Left ventricle myocardium inferior (tissue), 1 donor: ENCODE results near the gene ZNF628. TPM values are rescaled to one million over a fixed set of nuclear protein-coding genes. Genes with fewer than 3 reads are reported as not detected.

Source experiments
- DNase-seq: peaks from one replicate; pipeline ENCODE4 v3.0.0-alpha.2; 2020
- H3K27ac ChIP-seq: fragments of 200-600 bp; replicated peaks from 2 replicates; pipeline ENCODE4 v1.8.0; 2021
- H3K27me3 ChIP-seq: fragments of 200-600 bp; 2 replicates; pipeline ENCODE4 v1.8.0; 2021; ENCODE audit warnings: low read depth
- H3K36me3 ChIP-seq: fragments of 200-600 bp; 2 replicates; pipeline ENCODE4 v1.8.0; 2021
- H3K4me1 ChIP-seq: fragments of 200-600 bp; 2 replicates; pipeline ENCODE4 v1.8.0; 2021
- H3K4me3 ChIP-seq: fragments of 200-600 bp; 2 replicates; pipeline ENCODE4 v1.8.0; 2021; ENCODE audit warnings: mild to moderate bottlenecking, moderate library complexity
- H3K9me3 ChIP-seq: fragments of 200-600 bp; replicated peaks from 2 replicates; pipeline ENCODE4 v1.8.0; 2021
- intact Hi-C: fragments of 100-400 bp; cut with micrococcal nuclease; formaldehyde crosslinking; loops from one replicate; pipeline ENCODE4 v1.11.0; 2022
- total RNA-seq: library from RNA; stranded (reverse); fragmentation: NEBNext Ultra II Directional; extraction: Animal tissue kit (Norgen Biotek cat#: 25700); gene quantifications from one replicate; pipeline ENCODE4 v1.2.1, GENCODE V29; 2021
- TF ChIP-seq, protein P1 (sequence below): fragments of 200-600 bp; IDR thresholded peaks from 2 replicates; pipeline ENCODE4 v1.8.0; 2021; ENCODE audit warnings: antibody characterized with exemption, mild to moderate bottlenecking, borderline replicate concordance
- donor health status: DM: no; HTN: yes; CAD: no; lungs with severe emphysema.

ZNF628 gene
- total RNA-seq, 1 donor from 2014 or later = 5.4 TPM

DNA sequence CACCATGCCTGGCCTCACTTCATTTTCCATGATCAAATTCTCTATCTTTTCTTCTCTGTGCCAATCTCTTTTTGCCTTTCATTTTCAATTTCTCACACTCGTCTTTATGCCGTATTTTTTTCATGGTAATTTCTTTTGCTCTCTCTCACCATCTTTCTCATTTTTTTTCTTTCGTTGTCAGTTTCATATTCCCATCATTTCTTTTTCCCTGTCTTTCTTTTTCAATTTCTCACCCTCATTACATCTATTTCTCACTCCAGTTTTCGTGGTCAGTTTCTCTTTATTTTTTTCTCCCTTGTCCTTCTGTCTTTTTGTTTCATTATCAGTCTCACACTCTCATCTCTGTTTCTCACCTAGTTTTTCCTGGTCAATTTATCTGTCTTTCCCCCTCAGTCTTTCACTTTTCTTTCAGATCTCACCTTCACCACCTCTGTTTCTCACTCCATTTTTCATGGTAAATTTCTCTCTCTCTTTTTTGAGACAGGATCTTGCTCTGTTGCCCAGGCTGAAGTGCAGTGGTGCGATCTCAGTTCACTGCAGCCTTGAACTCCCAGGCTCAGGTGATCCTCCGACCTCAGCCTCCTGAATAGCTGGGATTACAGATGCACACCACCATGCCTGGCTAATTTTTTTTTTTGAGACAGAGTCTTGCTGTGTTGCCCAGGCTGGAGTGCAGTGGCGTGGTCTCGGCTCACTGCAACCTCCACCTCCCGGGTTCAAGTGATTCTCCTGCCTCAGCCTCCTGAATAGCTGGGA lies 26.0 kb downstream of the ZNF628 start:
- peaks cover 17% of the 10 kb centered on the region for H3K36me3 ChIP-seq
- H3K27ac ChIP-seq = no peak overlapping the region
- H3K4me3 ChIP-seq = no peak overlapping the region
- intact Hi-C loops = no loop called here
- H3K27me3 ChIP-seq = no peaks in the 10 kb centered on the region
- TF ChIP-seq, protein P1, sequence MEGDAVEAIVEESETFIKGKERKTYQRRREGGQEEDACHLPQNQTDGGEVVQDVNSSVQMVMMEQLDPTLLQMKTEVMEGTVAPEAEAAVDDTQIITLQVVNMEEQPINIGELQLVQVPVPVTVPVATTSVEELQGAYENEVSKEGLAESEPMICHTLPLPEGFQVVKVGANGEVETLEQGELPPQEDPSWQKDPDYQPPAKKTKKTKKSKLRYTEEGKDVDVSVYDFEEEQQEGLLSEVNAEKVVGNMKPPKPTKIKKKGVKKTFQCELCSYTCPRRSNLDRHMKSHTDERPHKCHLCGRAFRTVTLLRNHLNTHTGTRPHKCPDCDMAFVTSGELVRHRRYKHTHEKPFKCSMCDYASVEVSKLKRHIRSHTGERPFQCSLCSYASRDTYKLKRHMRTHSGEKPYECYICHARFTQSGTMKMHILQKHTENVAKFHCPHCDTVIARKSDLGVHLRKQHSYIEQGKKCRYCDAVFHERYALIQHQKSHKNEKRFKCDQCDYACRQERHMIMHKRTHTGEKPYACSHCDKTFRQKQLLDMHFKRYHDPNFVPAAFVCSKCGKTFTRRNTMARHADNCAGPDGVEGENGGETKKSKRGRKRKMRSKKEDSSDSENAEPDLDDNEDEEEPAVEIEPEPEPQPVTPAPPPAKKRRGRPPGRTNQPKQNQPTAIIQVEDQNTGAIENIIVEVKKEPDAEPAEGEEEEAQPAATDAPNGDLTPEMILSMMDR = no peak
- no peak for DNase-seq
- peaks cover 14% of the 10 kb centered on the region for H3K4me1 ChIP-seq
- no peaks in the 10 kb centered on the region for H3K9me3 ChIP-seq

DNA sequence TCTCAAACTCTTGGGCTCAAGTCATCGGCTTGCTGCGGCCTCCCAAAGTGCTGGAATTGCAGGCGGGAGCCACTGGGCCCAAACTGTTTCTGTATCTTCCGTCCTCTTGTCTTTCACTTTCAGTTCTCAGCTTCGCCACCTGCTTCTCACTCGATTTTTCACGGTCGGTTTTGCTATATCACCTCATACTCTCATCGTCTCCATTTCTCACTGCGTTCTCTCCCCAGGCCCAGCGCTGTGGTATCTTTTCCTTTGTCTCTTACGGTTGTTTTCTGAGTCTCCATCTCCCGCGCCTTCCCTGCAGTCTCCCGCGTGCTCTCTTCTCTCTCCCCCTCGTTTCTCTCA lies 26.7 kb downstream of the ZNF628 start:
- Histone ChIP-seq H3K27ac (no peak overlapping the region), H3K4me3 (peak overlapping the region; percentile 69), H3K27me3 (no peaks in the 10 kb centered on the region), H3K9me3 (no peaks in the 10 kb centered on the region), H3K36me3 (peaks cover 17% of the 10 kb centered on the region), H3K4me1 (peaks cover 14% of the 10 kb centered on the region)
- TF ChIP-seq, protein P1 = no peak
- no peak for DNase-seq
- intact Hi-C loops = no loop called here

DNA sequence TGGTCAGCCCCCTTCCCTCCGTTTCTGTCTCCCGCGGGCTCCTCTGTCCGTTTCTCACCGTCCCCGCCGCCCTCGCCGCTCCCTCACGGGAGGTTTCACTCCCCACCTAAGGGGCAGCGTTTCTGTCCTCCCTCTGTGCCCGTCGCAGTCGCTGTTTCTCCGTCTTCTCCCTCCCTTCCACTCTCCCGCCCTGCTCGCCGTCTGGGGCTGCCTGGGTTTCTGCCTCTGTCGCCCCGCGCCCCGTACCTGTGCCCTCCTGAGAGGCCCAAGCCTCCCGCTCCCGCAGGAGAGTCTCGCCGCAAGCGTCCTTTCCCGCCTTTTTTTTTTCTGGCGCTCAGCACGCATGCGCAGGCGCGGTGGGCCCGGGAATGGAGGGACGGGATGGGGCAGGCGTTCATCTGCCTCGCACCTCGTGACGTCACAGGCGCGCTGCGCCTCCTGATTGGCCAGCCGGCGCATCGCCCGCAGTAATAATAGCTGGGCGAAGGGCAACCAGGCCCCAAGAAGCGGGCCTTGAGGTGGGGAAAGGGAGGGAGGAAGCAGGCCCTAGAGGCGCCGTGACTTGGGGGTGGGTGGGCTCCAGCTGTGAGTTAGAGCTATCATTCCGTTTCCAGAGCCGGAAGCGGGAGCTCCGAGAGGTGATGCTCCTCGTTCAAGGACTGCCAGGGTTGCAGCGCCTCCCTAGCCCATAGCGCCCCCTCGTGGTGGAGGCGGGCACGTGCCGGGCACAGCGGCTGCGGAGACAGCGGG lies 27.3 kb downstream of the ZNF628 start:
- TF ChIP-seq, protein P1 = peak; percentile 100
- Histone ChIP-seq H3K27me3 (no peaks in the 10 kb centered on the region), H3K27ac (peak overlapping the region; percentile 82), H3K9me3 (no peaks in the 10 kb centered on the region), H3K36me3 (peaks cover 17% of the 10 kb centered on the region), H3K4me3 (peak overlapping the region; percentile 69), H3K4me1 (peaks cover 14% of the 10 kb centered on the region)
- peak; percentile 93 for DNase-seq
- intact Hi-C loops = loop anchor here (2.0 kb wide), 1 partner anchor 35 kb away; no protein-coding TSS in a partner anchor

DNA sequence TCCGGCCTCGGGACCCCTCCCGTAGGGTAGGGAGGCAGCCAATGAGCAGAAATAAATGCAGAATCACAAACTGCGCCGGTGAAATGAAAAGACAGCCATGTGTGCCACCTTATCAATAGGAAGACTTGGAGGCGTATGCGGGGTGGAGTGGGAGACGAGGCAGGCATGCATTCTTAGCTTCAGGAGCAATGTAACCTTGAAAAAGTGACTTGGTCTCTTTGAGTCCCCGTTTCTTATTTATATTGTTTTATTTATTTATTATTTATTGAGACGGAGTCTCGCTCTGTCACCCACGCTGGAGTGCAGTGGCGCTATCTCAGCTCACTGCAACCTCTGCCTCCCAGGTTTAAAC lies 27.8 kb downstream of the ZNF628 start:
- DNase-seq = no peak
- peak overlapping the region; percentile 82 for H3K27ac ChIP-seq

DNA sequence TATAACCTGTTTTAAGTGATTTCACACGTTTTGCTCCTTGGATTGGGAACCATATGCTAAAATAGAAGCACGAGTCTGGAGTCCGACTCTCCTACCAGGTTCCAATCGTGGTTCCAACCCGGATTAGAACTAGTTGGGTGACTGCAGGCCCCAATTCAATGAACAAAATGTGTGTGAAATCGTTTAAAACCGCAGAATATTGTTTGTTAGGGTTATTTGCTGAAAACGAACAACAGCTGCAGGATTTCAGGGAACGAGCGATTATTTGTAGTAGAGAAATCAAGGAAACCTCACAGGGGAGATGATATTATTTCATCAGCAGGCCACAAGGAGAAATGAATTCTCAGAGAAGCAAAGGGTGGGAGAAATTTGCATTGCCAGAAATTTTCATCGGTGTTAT lies 28.6 kb downstream of the ZNF628 start:
- intact Hi-C loops = loop anchor here (2.0 kb wide), 1 partner anchor 36 kb away; no protein-coding TSS in a partner anchor
- Histone ChIP-seq H3K4me3 (no peak overlapping the region), H3K27ac (no peak overlapping the region), H3K4me1 (peaks cover 14% of the 10 kb centered on the region), H3K27me3 (no peaks in the 10 kb centered on the region), H3K9me3 (no peaks in the 10 kb centered on the region), H3K36me3 (peaks cover 14% of the 10 kb centered on the region)
- no peak for DNase-seq
- TF ChIP-seq, protein P1 = no peak

More for the DNA sequence above, 27.8 kb downstream of the ZNF628 start:
- Histone ChIP-seq H3K4me1 (peaks cover 14% of the 10 kb centered on the region), H3K36me3 (peaks cover 17% of the 10 kb centered on the region), H3K27me3 (no peaks in the 10 kb centered on the region), H3K9me3 (no peaks in the 10 kb centered on the region), H3K4me3 (peak overlapping the region; percentile 69)
- TF ChIP-seq, protein P1 = peak; percentile 2
- intact Hi-C loops = loop anchor here (2.0 kb wide), 1 partner anchor 35 kb away; no protein-coding TSS in a partner anchor
